HFF-Myc (cell line): ENCODE results near the gene SIM1.

Experiments
- DNase-seq: peaks from one replicate; pipeline ENCODE4 v3.0.0-alpha.2; 2011; ENCODE audit warnings: low read depth; ENCODE audit errors: extremely low read depth
- H3K4me3 ChIP-seq: replicated peaks from 2 replicates; pipeline ENCODE4 v1.5.1; 2011; ENCODE audit warnings: low read depth, mild to moderate bottlenecking, control low read depth, low read length
- TF ChIP-seq, protein P1 (sequence below): IDR thresholded peaks from 2 replicates; pipeline ENCODE4 v1.5.1; 2012; ENCODE audit warnings: mild to moderate bottlenecking, low read depth, low read length, control low read depth; ENCODE audit errors: missing control alignments

SIM1 gene

DNA sequence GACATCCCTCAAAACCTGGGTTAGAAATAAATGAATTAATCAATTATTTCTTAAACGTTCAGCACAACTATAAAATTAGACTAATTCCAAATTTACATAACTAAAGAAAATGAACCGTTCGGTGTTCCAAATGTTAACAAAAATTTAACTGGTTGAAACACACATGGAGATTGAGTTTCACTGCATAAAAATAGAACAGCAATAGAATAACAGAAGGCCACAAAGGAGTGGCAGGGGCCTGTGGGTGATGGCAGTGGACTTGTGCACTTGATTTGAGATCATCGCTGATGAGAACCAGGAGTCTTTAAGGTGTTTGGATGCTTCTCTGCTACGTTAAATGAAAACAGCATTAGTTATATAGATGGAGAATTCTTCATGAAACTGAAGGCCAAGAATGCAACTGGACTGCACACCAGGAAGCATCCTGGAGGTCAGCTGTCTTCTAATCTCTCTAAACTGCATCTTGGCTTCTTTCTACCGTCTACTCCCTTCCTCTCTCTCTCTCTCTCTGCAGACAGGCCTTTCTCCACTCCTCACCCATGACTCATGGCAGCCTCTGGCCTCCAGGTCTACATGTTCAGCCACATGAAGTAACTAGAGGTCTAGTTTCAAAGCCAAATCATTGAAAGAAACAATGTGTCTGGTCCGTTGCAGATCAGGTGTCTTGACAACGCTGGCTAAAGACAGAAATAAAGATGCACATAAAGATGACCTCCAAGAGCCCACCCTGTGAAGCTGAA, 111.3 kb downstream of the SIM1 start:
- TF ChIP-seq, protein P1, sequence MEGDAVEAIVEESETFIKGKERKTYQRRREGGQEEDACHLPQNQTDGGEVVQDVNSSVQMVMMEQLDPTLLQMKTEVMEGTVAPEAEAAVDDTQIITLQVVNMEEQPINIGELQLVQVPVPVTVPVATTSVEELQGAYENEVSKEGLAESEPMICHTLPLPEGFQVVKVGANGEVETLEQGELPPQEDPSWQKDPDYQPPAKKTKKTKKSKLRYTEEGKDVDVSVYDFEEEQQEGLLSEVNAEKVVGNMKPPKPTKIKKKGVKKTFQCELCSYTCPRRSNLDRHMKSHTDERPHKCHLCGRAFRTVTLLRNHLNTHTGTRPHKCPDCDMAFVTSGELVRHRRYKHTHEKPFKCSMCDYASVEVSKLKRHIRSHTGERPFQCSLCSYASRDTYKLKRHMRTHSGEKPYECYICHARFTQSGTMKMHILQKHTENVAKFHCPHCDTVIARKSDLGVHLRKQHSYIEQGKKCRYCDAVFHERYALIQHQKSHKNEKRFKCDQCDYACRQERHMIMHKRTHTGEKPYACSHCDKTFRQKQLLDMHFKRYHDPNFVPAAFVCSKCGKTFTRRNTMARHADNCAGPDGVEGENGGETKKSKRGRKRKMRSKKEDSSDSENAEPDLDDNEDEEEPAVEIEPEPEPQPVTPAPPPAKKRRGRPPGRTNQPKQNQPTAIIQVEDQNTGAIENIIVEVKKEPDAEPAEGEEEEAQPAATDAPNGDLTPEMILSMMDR: no peak
- no peak overlapping the region for H3K4me3 ChIP-seq
- no peak for DNase-seq

DNA sequence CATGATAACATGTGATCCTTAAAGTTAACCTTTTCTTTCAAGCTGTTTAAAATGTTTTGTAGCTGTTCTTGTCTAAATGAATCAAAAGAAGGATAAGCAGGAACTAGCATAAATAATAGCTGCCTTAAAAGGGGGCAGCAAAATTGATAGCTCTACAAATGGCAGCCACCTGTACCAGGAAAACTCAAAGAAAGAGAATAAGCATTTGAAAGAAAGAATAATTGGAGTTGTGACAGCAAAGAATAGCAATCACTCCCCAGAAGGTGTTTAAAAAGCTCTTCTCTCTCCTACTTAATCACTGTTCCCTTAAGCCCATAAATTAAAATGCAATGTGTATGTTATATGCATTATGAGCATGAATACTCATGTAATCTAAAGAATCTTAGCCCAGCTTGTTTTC, 114.6 kb downstream of the SIM1 start:
- TF ChIP-seq, protein P1: no peak
- no peak overlapping the region for H3K4me3 ChIP-seq
- no peak for DNase-seq

- DNase-seq: no peak
- TF ChIP-seq, protein P1: no peak
- H3K4me3 ChIP-seq: no peak overlapping the region
Observed at GRCh38 chr6:100349366-100349765, 115.4 kb downstream of the SIM1 start.

DNA sequence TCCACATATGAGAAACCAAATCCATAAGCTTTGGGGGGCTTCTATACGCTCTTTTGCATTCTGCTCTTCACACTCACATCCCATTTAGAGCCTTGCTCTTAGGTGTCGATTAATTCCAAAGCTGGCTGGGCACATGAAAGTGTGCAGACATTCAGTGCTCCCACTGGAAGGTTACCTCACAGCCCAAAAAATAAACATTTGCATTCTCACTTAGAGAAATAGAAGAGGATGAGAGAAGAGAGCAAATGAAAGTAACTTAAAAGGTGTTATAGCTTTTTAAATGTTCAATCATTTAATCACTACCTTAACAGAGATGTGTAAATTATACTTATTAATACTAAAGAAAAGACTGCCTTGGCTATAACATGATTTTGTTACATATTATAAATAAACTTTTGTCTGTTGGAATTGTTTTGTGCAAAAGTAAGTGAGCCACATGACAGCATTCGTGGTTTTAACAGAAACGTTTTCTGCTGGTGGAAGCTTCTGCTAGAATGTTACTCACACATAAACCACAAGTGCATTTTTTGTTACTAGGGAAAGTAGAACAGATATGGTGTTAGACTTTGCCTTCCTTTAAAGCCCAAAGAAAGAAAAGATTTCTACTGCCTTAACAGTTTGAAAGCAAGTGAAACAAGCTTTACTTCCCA, 116.7 kb downstream of the SIM1 start:
- TF ChIP-seq, protein P1: no peak
- DNase-seq: no peak
- no peak overlapping the region for H3K4me3 ChIP-seq

DNA sequence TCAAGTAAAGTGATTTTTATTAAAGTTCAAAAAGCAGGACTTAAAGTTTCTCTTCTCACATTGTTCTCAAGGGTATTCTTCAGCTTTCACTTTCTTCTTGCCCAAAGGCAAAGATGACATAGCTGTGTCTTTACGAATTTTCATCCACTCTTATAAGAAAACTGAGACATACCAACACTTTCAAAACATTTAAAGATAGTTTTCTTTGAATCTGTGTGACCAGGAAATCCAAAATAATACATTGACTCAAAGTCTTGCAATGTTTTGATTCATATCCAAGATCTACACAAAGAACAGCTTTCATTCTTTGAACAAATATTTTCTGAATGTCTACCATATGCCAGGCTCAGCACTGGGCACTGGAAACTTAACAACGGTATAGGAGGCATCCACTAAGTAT, 117.9 kb downstream of the SIM1 start:
- no peak for DNase-seq
- H3K4me3 ChIP-seq: no peak overlapping the region

GRCh38 chr6:100346203-100346602, 118.5 kb downstream of the SIM1 start:
- DNase-seq: no peak
- no peak overlapping the region for H3K4me3 ChIP-seq
- TF ChIP-seq, protein P1: no peak

More for the DNA sequence above, 117.9 kb downstream of the SIM1 start:
- TF ChIP-seq, protein P1: no peak
